Type B pancreatic cell (in vitro differentiated cells): Measurements from ENCODE around the gene CABCOCO1. TPM values are rescaled to one million over a fixed set of nuclear protein-coding genes. Genes with fewer than 3 reads are reported as not detected.

ENCODE experiments used
- DNase-seq: peaks from one replicate; pipeline ENCODE4 v3.0.0; 2021; ENCODE audit warnings: mixed read lengths; ENCODE audit not compliant: unreplicated experiment; ENCODE audit errors: extremely low spot score
- H3K27ac Mint-ChIP-seq: 2 replicates; pipeline ENCODE4 v1.8.0; 2021; ENCODE audit warnings: mild to moderate bottlenecking, mixed read lengths
- H3K27me3 Mint-ChIP-seq: 2 replicates; pipeline ENCODE4 v1.8.0; 2021; ENCODE audit warnings: mixed read lengths
- H3K36me3 Mint-ChIP-seq: 2 replicates; pipeline ENCODE4 v1.8.0; 2021; ENCODE audit warnings: mixed read lengths
- H3K4me1 Mint-ChIP-seq: one replicate; pipeline ENCODE4 v1.8.0; 2021; ENCODE audit warnings: mixed read lengths; ENCODE audit not compliant: unreplicated experiment
- H3K4me3 Mint-ChIP-seq: 2 replicates; pipeline ENCODE4 v1.8.0; 2021; ENCODE audit warnings: mild to moderate bottlenecking, mixed read lengths
- H3K9me3 Mint-ChIP-seq: 2 replicates; pipeline ENCODE4 v1.8.0; 2021; ENCODE audit warnings: mixed read lengths
- CTCF ChIP-seq: fragments of 200-600 bp; sonication (generic); conservative IDR thresholded peaks from 2 replicates; pipeline ENCODE4 v1.5.0; 2021; ENCODE audit warnings: antibody characterized with exemption, mild to moderate bottlenecking
- total RNA-seq: library from RNA; stranded (reverse); gene quantifications from 2 replicates; pipeline ENCODE4 v1.2.1, GENCODE V29; 2021; ENCODE audit warnings: low replicate concordance

CABCOCO1 gene
- total RNA-seq, 1 donor from 2014 or later: not detected

GRCh38 chr10:61746377-61746776 lies 83.6 kb downstream of the CABCOCO1 start:
- Mint-ChIP-seq H3K4me1 (peaks cover 7% of the 10 kb centered on the region), H3K27me3 (no peaks in the 10 kb centered on the region)
- no peak for TF ChIP-seq CTCF

GRCh38 chr10:61747307-61747706 lies 84.6 kb downstream of the CABCOCO1 start:
- Mint-ChIP-seq H3K4me1 (peaks cover 16% of the 10 kb centered on the region), H3K27ac (no peak overlapping the region), H3K36me3 (peaks cover 3% of the 10 kb centered on the region), H3K27me3 (no peaks in the 10 kb centered on the region), H3K9me3 (peaks cover 10% of the 10 kb centered on the region), H3K4me3 (no peak overlapping the region)
- no peak for TF ChIP-seq CTCF
- DNase-seq: no peak

More at GRCh38 chr10:61746377-61746776, 83.6 kb downstream of the CABCOCO1 start:
- DNase-seq: no peak
- H3K4me3 Mint-ChIP-seq: no peak overlapping the region
- H3K9me3 Mint-ChIP-seq: peaks cover 10% of the 10 kb centered on the region
- no peak overlapping the region for H3K27ac Mint-ChIP-seq
- peaks cover 3% of the 10 kb centered on the region for H3K36me3 Mint-ChIP-seq

- peaks cover 30% of the 10 kb centered on the region for H3K4me1 Mint-ChIP-seq
- no peak for TF ChIP-seq CTCF
- H3K27ac Mint-ChIP-seq: no peak overlapping the region
- DNase-seq: no peak
- no peaks in the 10 kb centered on the region for H3K27me3 Mint-ChIP-seq
- no peak overlapping the region for H3K4me3 Mint-ChIP-seq
- peaks cover 3% of the 10 kb centered on the region for H3K36me3 Mint-ChIP-seq
- peaks cover 4% of the 10 kb centered on the region for H3K9me3 Mint-ChIP-seq
These were observed 86.6 kb downstream of the CABCOCO1 start for GRCh38 chr10:61749291-61749690.

GRCh38 chr10:61750943-61751471 lies 88.3 kb downstream of the CABCOCO1 start:
- no peak overlapping the region for H3K4me3 Mint-ChIP-seq
- no peaks in the 10 kb centered on the region for H3K27me3 Mint-ChIP-seq
- DNase-seq: peak; percentile 71
- H3K27ac Mint-ChIP-seq: peak overlapping the region; percentile 97
- H3K4me1 Mint-ChIP-seq: peaks cover 37% of the 10 kb centered on the region
- peak; percentile 71 for TF ChIP-seq CTCF
- peaks cover 3% of the 10 kb centered on the region for H3K36me3 Mint-ChIP-seq
- H3K9me3 Mint-ChIP-seq: peaks cover 4% of the 10 kb centered on the region

- peaks cover 4% of the 10 kb centered on the region for H3K9me3 Mint-ChIP-seq
- H3K27ac Mint-ChIP-seq: peak overlapping the region; percentile 97
- H3K27me3 Mint-ChIP-seq: no peaks in the 10 kb centered on the region
- H3K4me3 Mint-ChIP-seq: peak overlapping the region; percentile 74
- H3K4me1 Mint-ChIP-seq: peaks cover 37% of the 10 kb centered on the region
- TF ChIP-seq CTCF: no peak
- H3K36me3 Mint-ChIP-seq: peaks cover 3% of the 10 kb centered on the region
- DNase-seq: no peak
These were observed 88.9 kb downstream of the CABCOCO1 start for GRCh38 chr10:61751599-61751998.
